Right ventricle myocardium superior (tissue), 1 donor: Measurements from ENCODE around the gene TRMU. TPM values are rescaled to one million over a fixed set of nuclear protein-coding genes. Genes with fewer than 3 reads are reported as not detected.

ENCODE experiments used
- ATAC-seq: fragments of 200-7000 bp; cut with Tn5 transposase; one replicate; pipeline ENCODE4 v1.9.1; 2020; ENCODE audit warnings: mild to moderate bottlenecking; ENCODE audit not compliant: poor library complexity
- DNase-seq: peaks from one replicate; pipeline ENCODE4 v3.0.0-alpha.2; 2020
- intact Hi-C: fragments of 100-400 bp; cut with DNase I; formaldehyde crosslinking; loops from one replicate; pipeline ENCODE4 v1.11.2; 2022
- total RNA-seq: library from RNA; stranded (reverse); fragmentation: NEBNext Ultra II Directional; extraction: Animal tissue kit (Norgen Biotek cat#: 25700); gene quantifications from one replicate; pipeline ENCODE4 v1.2.1, GENCODE V29; 2021
- donor health status: DM: no; HTN: yes; CAD: no; lungs with severe emphysema.

Gene TRMU
- total RNA-seq, 1 donor from 2014 or later, result 37.7 TPM

DNA sequence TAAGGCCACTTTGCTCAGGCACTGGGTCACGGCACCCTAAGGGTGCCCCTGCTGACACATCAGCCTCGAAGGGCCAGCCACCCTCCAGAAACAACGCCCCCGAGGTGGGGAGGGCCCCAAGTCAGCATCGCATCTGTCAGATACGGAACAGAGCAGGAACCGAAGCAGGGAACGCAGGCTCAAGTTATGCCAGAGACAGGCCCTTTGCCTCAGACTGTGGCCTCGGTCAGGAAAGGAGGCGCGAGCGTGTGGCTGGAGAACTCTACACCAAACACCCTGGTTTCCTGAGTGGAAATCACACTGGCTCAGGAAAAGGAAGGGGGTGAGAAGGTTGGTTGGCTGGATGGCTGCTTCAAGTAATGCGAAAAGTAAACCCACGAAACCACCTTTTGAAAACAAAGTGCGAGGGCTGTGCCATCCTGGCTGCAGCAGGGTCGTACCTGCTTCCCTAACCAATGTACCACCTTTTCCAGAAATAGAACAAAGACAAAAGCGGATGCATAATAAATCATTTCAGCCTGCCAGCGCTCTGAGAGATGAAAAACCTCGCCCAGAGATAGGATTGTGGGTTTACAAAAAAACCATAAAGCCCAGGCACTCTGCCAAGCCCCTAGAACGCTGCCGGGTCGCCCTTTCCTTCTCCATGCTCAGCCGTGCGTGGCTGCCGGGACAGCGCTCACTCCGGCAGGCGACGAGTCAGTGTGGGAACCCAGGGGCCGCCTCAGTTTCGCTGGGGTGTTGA lies 38.6 kb downstream of the TRMU start:
- ATAC-seq, result no peak
- DNase-seq, result no peak

DNA sequence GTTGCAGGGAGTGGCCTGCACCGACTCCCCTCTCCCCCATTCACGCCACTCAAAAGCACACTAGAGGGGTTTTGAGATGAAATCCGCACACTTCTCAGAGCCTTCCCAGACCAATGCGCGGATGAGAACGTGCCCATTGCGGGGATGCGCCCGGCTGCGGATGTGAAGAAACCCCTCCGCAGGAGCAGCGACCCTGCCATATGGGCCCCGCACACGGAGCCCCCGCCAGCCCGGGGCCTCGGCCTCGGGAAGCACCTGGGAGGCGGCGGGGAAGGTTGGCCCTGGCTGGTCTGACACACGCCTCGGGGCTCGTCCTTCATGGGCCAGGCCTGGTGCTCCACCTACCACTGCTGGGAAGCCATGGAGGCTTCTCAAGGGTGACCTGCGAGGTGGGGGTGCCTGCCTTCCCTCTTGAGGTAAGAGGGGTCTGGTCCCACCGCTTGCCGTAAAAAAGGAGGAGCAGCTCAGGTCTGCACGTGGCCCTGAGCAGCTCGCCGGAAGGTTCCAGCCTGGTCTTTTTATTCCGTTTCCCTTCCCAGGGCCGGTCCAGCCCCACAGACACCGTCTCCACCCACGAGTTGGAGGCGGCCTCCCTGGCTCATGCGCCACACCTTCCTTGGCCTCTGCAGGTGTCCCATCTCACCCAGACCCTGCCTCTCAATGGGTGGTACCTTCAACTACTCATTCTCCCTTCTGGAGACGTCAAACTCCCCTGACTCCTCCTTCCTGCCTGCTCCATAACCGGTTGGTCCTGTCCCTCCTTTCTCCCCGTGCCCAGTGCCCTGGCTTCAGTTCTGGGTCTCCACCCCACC lies 39.4 kb downstream of the TRMU start:
- no peak for ATAC-seq
- no peak for DNase-seq
- intact Hi-C loops, result loop anchor here (5.0 kb wide), 1 partner anchor 162 kb away; the partner anchor contains the start of gene CELSR1

More for the DNA sequence above, 38.6 kb downstream of the TRMU start:
- intact Hi-C loops, result loop anchor here (5.0 kb wide), 1 partner anchor 163 kb away; the partner anchor contains the start of gene CELSR1

DNA sequence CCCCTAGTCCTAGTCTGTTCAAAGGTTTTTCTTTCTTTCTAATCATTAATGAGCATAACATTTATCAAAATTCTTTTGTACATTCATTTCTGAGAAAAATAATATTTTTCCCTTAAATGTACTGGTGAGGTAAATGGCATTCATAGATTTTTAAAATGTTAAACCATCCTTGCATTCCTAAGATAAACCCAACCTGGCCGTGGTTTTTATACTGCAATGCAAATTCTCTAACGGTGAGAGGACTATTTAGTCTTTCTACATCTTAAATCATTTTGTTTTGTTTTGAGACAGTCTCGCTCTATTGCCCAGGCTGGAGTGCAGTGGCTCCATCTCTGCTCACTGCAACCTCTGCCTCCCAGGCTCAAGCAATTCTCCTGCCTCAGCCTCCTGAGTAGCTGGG lies 40.6 kb downstream of the TRMU start:
- ATAC-seq (no peak), DNase-seq (no peak)
- intact Hi-C loops, result no loop called here

DNA sequence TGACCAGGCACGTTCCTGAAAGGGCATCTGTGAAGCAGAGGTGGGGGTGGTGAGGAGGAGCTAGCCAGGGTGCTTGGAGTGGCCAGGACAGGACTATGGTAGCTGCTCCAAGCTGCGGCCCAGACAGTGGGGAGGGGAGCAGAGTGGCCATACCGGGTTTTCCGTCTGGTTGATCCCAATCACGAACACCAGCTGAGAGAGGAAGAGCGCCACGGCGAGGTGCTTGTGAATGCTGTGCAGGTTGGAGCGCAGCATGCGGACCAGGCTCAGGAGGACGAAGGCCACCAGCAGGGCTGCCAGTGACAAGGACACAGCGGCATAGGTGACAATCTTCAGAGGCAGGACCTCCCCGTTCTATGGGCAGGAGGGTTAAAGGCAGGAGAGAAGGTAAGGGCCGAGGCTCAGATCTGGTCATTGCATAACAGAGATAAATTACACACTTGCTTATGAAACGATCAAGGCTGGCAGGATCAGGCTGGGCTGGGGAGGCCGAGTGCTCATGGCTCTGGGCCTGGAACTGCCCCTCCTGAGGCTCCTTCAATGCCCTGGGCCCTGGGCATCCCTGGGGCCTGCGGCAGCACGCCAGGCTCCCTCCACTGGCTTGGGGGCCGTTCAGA lies 41.5 kb downstream of the TRMU start:
- intact Hi-C loops, result no loop called here
- DNase-seq, result no peak
- ATAC-seq, result peak; percentile 28

DNA sequence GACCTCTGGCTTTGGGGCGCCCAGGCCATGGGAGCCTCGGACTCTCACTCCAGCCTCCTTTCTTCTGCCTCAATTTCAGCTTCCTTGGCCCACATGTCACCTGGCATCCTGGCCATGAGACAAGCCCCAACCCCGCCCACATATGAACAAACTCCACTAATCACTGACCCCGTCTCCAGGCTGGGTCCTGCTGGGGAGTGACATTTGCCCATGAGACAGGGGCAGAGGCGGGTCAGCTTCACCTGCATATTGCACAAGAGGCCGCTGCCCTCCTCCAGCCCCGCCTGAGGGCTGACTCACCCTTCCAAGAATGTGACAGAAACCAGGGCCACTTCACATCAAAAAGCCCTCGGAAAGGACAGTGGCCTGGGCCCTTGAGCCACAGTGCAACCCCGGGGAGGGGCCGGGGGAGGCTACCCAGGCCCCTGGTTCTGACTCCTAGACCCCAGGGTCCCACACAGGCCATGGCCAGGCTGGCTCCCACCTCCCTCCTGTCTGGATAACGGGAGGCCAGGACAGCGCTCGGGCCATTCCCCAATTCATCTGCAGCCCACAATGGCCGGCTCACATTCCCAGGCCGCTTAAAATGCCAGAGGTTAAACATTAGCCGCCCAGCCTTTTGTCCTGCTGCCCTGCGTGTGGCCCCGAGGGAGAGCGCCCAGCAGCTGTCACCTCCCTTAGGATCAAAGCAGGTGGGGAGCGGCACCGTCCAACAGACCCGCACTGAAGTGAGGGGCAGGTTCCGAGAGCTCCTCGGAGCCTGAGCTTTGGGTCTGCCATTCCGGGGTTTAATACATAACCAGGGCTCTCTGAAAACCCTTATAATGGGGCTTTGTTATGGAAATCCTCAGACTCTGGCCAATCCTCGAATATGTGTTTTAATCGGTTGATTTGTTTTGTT lies 42.3 kb downstream of the TRMU start:
- intact Hi-C loops, result no loop called here
- DNase-seq, result no peak
- ATAC-seq, result peak; percentile 79

DNA sequence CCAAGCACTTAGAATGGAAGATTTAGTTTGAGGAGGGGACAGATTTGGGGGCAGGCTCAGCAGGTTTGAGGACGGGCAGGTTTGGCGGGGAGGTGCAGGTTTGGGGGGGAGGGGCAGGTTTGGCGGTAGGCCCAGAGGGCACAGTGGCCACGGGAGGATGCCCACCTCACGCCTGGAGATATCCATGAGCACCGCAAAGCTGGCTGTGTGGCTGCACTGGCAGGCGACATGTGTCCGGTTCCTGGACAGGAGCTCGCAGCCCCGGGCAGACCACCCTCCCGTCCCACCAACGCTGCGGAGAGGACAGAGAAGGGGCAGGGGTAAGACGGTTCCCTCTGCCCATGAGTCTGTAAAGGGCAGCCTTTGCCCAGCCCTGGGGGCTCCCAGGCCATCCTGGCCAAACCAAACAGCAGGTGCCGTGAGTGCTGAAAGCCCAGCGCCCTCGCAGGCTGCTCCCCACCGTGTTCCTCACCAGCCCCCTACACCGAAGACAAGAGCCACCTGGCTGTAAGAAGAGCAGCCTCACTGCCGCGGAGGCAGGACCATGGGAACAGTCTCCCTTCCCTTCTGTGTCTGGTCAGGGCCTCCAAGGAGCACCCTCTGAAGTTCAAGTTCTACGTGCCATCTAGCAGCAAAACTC lies 43.0 kb downstream of the TRMU start:
- no peak for ATAC-seq
- DNase-seq, result no peak
- intact Hi-C loops, result no loop called here

DNA sequence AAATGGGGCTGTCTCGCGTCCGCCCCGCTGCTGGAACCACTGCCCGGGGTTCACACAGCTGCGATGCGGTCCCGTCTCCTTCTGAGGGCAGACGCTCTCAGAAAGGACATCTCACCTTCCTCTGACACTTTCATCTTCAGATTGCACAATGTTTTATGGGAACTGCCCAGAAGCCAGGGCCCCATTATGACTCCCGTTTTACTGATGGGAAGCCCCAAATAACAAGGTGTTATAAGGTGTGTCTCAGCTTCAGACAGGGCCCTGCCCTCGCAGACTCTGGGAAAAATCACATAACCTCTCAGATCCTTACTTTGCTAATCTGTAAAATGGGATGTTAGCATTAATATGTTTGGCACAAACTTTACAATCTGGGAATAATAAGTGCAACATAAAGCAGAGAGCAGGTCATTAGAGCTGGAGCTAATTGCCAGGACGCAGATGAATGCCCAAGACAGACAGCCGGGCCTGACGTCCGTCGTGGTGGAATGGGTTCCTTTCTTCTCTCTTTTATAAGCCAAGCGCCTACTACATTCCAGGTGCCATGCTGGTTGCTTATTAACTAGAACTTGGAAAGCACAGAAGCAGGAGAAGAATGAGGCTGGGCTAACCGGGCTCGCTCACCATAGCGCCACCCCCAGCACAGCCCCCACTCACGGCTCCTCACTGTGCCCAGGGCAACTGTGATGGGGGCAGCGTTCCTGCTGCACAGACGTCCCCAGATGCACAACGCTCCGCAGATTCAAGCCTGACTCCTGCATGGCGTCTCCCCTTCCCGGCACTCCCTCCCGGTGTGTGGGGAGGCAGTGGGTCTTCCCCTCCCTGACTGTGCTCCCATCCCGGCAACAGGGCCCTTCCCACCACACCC lies 43.8 kb downstream of the TRMU start:
- no peak for DNase-seq
- intact Hi-C loops, result no loop called here

DNA sequence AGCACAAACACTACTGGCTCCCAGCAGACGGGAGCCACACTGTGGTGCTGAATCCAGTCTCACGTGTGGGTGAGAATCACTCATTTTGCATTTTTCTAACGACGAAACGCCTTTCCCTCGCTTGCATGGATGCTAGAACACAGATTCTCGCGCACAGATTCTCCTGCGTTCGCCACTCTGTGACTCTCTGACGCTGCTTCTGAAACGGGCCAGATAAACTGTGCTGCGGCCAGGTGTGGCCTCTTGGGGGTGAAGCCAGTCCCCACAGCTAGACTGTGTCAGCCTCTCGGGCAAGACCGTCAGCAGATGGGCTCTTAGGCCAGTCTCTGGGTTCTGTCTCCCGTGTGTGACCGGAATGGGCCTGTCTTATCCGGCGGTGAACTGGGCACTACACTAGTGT lies 44.6 kb downstream of the TRMU start:
- ATAC-seq, result no peak
- DNase-seq, result no peak
- intact Hi-C loops, result no loop called here

More for the DNA sequence above, 43.8 kb downstream of the TRMU start:
- no peak for ATAC-seq

DNA sequence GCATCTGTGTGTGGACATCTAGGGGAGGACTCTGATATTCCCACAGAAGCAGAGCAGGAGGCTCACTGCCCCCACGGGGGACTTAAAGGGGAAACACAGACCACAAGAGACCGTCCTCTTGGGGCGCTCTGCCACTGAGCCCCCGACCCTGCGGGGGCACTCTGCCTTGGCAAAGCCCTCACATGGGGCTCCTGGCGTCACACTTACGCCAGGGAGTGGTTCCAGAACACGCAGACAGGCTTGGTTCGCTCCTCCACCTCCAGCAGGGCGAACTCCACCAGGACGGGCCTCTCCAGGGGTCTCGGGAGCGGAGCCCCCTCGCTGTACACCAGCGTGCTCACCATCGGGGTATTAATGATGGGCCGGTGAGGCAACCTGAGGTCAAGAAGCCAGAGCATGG lies 45.1 kb downstream of the TRMU start:
- DNase-seq, result no peak
- ATAC-seq, result no peak
- intact Hi-C loops, result no loop called here

DNA sequence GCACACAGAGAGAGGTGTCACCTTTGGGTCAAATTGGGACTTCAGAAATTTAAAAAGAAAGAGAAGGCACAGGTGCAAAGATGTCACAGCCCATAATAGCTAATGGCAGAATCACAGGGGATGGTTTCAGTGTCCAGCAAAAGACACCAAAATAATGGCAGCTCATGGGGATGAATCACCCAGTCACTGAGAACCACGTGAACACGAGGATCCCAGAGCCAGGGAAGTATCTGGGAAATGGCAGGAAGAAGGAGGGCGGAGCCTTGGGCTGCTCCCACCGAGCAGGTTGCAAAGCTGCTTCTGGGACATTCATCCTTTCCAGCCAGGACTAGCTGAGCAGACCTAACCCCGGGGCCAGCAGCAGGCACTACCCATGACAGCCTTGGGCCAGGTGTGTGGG lies 45.6 kb downstream of the TRMU start:
- intact Hi-C loops, result no loop called here
- DNase-seq, result no peak
- no peak for ATAC-seq

DNA sequence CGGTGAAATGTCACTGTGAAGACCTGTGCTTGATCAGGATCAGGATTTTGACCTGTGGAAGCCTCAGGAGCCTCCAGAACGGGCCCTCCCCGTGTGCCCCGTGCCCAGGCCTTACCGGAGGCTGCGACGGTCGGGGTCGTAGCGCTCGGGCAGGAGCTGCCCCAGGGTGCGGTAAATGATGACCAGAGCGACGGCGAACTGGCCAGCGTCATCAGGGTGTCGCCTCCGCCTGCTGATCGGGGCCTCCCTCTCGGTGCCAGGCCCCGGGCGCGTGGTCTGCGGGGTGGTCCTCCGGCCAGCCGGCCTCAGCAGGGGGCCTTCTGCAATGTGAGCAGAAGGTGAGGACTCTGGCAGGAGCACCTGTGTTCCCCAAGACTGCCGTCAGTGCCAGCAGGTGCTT lies 46.2 kb downstream of the TRMU start:
- ATAC-seq (no peak), DNase-seq (no peak)
- intact Hi-C loops, result no loop called here

DNA sequence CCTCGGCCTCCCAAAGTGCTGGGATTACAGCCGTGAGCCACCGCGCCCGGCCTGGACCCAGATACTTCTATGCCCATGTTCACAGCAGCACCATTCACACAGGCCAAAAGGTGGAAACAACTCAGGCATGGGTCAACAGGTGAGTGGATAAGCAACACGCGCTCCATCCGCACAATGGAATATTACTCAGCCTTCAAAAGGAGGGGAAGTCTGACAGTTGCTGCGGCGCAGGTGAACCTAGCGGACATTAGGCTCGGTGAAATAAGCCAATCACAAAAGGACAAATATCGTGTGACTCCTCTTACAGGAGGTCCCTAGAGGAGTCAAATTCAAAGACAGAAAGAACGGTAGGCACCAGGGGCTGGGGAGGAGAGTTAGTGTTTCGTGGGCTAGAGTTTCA lies 47.0 kb downstream of the TRMU start:
- DNase-seq, result no peak
- ATAC-seq, result no peak
- intact Hi-C loops, result no loop called here

DNA sequence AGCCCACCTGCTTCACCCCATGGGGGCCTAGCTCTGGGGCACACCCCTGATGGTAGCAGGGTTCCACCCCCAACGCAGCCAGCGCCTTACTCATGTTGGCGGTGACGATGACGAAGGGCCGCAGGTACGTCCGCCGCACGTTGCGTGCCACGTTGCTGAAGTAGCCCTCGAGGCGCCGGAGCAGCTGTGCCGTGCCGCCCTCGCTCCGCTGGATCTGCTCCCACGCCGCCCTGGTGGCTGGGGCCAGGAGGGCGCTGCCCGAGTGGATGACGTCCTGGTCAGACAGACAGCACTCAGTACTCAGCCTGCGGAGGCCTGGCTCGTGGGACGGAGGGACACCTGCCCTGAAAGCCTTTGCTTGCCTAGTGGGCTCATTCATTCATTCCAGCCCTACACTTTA lies 50.8 kb downstream of the TRMU start:
- no peak for DNase-seq
- ATAC-seq, result no peak
- intact Hi-C loops, result no loop called here

DNA sequence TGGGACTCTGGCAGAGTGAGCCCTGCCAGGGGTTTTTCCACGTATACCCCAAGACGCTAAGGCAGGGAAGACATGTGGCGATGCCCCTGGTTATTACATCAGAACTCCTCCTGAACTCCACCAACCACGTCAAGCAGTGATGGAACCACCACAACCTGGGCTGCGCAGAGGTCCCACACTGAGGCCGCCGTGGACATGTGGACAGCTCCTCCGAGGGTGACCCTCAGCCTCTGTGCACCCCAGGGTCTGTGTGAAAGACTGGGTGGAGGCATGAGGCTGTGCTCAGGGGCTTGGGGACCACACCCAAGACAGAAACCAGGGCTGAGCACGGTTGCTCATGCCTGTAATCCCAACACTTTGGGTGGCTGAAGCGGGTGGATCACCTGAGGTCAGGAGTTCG lies 52.2 kb downstream of the TRMU start:
- DNase-seq (no peak), ATAC-seq (no peak)
- intact Hi-C loops, result no loop called here

DNA sequence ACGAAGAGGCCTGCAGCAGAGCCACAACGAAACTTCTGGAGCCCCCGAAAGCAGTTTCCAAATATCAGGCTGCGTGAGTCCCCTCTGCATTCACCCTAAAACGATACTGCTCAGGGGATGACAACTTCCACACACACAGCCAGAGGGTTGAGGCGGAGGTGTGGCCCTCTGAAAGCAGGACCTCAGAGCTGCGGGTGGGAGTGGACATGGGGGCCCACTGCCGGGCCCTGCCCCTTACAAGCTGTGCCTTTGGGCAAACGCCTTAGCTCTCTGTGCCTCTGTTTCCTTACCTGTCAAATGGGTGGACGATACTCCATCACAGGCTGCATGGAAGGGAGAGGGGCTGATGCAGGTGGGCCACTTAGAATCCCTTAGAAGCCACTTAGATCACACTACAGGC lies 53.1 kb downstream of the TRMU start:
- intact Hi-C loops, result no loop called here
- no peak for ATAC-seq
- no peak for DNase-seq

DNA sequence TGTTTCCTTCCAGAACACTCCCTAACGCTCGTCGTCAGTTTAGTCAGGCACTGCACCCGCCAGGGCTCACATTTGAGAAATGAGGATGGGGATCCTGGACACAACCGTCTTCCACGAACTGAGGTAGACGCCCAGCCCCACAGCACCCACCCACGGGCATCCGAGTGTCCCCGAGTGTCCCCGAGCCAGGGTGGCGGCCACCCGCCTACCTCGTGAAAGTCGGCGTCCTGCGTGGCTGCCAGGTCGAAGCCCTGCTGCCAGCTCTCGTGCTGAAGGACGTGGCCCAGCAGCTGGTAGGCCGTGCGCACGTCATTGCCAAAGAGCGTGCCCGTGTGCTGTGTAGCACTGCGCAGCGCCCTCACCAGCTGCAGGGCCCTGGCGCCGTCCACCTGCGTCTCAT lies 53.6 kb downstream of the TRMU start:
- intact Hi-C loops, result no loop called here
- no peak for ATAC-seq
- DNase-seq, result no peak

DNA sequence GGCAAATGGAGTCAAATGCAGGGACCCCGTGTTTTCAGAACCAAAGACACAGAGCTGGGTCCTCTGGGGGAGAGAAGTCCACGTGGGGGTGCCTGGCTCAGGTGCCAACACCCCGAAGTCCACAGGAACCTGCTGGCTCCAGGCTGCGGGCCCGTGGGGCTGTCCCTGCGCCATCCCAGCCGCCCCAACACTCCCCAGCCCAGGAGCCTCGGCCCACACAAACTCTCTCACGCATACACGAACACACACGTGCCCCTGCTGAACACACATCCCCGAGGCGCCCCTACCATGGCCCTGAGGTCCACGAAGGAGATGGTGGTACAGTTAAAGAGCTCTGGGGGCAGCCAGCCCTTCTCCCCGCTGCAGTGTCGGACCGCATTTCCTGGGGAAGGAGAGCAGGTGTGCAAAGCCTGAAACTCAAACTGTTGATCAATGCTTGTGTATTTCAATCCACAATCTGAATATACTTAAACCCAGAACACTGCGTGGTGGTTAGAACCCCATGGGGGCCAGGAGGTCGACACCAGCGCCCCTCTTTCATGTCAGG lies 54.7 kb downstream of the TRMU start:
- no peak for ATAC-seq
- no peak for DNase-seq
- intact Hi-C loops, result no loop called here
